ENCODE measurements around the gene PLIN3.
"Not testable (repeated sequence)": the region's sequence is repeated elsewhere in the genome, so short reads cannot be mapped to it uniquely, and the experiment has no call there.

PLIN3 gene

GRCh38 chr19:4889034-4889815 lies 21.8 kb upstream of the PLIN3 start:
- no peak for DNase-seq

GRCh38 chr19:4887803-4888202 lies 20.3 kb upstream of the PLIN3 start:
- not testable (repeated sequence) for DNase-seq

- not testable (repeated sequence) for DNase-seq
Observed at GRCh38 chr19:4884993-4885392, 17.5 kb upstream of the PLIN3 start.

- not testable (repeated sequence) for DNase-seq
Observed at GRCh38 chr19:4882874-4883273, 15.4 kb upstream of the PLIN3 start.

- DNase-seq: no peak
Observed at GRCh38 chr19:4879041-4879440, 11.6 kb upstream of the PLIN3 start.

- no peak for DNase-seq
Observed at GRCh38 chr19:4878491-4878968, 11.1 kb upstream of the PLIN3 start.

GRCh38 chr19:4877753-4878490 lies 10.5 kb upstream of the PLIN3 start:
- no peak for DNase-seq

GRCh38 chr19:4873930-4874329 lies 6.5 kb upstream of the PLIN3 start:
- DNase-seq: no peak

GRCh38 chr19:4871711-4872110 lies 4.2 kb upstream of the PLIN3 start:
- no peak for DNase-seq

- DNase-seq: peak; percentile 13
Observed at GRCh38 chr19:4870025-4870700, 2.7 kb upstream of the PLIN3 start.

- no peak for DNase-seq
Observed at GRCh38 chr19:4868286-4868834, 893 bp upstream of the PLIN3 start.

GRCh38 chr19:4866595-4867424 lies 657 bp downstream of the PLIN3 start:
- DNase-seq: peak; percentile 54

- no peak for DNase-seq
Observed at GRCh38 chr19:4861147-4861546, 6.3 kb downstream of the PLIN3 start.

- no peak for DNase-seq
Observed at GRCh38 chr19:4859697-4860096, 7.8 kb downstream of the PLIN3 start.

GRCh38 chr19:4856468-4856867 lies 11.0 kb downstream of the PLIN3 start:
- DNase-seq: not testable (repeated sequence)

GRCh38 chr19:4853506-4853905 lies 14.0 kb downstream of the PLIN3 start:
- DNase-seq: not testable (repeated sequence)

GRCh38 chr19:4852484-4852883 lies 15.0 kb downstream of the PLIN3 start:
- no peak for DNase-seq

- DNase-seq: peak; percentile 80
Observed at GRCh38 chr19:4851551-4852290, 15.7 kb downstream of the PLIN3 start.

- DNase-seq: no peak
Observed at GRCh38 chr19:4849019-4849418, 18.4 kb downstream of the PLIN3 start.

- no peak for DNase-seq
Observed at GRCh38 chr19:4847190-4847973, 20.1 kb downstream of the PLIN3 start.

GRCh38 chr19:4845975-4846374 lies 21.5 kb downstream of the PLIN3 start:
- not testable (repeated sequence) for DNase-seq

Data from activated naive CD4-positive, alpha-beta T cell treated with Interleukin-2 at 50 U/mL for 16 hours (primary cell).